GM18511 (cell line): Measurements from ENCODE around the gene OS9.
"Not testable (repeated sequence)": the region's sequence is repeated elsewhere in the genome, so short reads cannot be mapped to it uniquely, and the experiment has no call there.

Experiments
- ATAC-seq: cut with Tn5 transposase; IDR thresholded peaks from one replicate; pipeline ENCODE4 v1.9.1; 2021; ENCODE audit warnings: mild to moderate bottlenecking, moderate library complexity; ENCODE audit not compliant: unreplicated experiment

The OS9 gene

DNA sequence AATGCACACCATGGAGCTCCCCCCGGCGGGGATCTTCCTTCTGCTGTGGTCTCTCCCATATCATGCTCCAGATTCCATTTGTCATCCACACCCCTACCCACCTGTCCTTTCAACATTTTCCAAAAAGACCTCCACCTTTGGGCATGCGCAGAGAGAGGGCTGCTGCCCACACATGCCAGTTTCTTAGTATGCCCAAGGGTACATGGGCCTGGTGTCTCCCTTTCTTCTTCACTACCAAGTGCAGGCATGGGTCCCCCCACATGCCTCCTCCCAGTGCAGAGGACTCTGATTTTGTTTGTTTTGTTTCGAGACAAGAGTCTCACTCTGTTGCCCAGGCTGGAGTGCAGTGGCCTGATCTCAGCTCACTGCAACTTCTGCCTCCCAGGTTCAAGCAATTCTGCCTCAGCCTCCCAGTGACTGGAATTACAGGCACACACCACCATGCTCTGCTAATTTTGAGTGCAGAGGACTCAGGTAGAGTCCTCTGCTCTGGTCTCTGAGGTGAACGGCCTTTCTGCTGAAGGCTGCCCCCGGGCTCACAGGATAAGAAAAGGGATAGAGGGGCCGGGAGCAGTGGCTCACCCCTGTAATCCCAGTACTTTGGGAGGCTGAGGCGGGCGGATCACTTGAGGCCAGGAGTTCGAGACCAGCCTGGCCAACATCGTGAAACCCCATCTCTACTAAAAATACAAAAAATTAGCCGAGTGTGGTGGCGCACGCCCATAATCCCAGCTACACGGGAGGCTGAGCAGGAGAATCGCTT lies 28.1 kb downstream of the OS9 start:
- not testable (repeated sequence) for ATAC-seq

DNA sequence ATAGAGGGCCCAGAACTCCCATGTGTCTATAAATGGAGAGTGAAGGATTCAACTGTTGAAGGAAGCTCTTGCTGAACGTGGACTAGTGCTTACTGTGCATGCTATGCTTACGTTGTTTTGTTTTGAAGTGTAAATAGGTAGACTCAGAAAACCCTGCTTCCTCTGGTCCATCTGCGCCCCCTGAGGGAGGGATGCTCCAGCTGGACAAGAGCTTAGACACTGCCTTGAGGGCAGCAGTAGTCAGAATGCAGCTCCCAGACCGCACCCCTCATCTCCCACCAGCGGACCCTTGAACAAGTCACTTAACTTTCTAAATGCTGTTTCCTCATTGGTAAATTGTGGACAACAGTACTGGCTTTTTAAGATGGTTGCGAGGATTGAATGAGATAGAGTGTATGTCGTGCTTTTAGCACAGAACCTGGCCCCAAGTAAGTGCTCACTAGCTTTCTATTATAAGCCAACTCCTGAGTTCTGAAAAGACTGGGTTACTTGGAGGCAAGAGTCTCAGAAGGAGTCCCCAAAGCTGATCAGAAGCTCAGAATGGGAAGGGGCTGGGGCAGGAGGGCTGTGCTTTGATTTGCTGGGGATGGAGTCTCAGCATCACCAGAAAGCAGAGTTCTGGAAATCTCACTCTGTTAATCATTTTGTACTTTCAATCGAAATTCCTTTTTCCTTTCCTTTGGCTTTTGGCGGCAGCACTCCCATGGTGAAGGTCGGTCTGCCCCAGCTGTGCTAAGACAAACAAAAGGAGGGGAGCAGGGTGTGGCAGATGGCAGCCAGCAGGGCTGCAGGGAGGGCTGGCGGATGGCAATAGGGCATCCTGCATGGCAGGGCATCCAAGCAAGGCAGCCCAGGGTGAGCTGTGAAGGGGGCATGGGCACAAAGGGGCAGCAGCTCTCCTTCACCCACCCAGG lies 29.0 kb downstream of the OS9 start:
- ATAC-seq, result no peak

DNA sequence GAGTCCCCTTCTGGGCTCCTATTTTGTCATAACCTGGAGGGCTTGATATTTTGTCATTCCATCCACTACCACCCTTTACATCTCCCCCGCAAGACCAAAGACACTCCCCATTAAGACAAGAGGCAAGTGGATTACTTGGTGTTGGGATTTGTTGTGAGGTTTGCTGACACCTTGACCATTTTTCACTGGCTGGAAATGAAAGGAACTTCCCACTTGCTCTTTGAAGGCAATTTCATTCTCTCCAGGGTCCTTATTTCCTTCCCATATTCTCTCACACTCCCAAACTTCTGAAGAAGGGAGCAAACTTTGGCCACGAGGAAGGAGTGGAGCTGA lies 29.7 kb downstream of the OS9 start:
- no peak for ATAC-seq

DNA sequence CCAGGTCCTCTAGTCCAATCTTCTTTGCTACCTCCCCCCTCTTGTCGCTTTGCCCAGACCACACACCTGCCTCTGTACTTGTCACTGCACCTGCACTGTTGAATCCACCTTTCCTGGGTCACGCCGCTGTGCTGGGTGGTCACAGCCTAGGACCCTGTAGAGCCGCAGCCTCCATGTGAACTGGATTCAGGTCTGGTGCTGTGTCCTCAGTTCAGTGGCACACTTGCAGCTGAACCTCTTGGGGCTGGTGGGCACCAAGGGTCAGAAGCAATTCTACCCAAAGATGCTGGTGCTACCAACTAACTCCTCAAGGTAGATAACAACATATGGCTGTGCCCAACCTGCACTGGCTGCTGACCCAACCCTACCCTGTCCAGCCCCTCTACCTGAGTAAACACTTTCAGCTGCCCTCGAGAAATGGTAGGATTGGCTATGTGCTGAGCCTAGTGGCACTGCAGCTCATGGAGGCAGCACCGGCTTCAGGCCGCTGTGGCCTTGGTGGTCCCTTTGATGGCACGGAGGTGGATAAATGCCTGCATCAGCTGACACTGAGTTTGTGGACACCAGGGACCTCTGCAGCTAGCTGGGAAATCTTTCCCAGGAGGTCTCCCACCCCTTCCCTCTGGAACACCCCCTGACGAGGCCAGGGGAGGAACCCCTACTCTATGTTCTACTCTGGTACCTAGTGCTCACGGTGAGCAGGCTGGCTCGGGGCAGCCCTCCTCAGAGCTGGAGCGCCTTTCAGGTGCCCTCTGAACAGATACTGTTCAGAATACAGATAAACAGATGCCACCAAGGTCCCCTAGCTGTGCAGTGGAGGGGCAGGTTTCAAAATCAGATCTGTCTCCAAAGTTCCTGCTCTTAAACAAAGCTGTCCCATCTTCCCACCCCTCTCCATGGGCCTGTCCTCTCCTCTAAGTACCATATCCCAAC lies 30.3 kb downstream of the OS9 start:
- no peak for ATAC-seq

DNA sequence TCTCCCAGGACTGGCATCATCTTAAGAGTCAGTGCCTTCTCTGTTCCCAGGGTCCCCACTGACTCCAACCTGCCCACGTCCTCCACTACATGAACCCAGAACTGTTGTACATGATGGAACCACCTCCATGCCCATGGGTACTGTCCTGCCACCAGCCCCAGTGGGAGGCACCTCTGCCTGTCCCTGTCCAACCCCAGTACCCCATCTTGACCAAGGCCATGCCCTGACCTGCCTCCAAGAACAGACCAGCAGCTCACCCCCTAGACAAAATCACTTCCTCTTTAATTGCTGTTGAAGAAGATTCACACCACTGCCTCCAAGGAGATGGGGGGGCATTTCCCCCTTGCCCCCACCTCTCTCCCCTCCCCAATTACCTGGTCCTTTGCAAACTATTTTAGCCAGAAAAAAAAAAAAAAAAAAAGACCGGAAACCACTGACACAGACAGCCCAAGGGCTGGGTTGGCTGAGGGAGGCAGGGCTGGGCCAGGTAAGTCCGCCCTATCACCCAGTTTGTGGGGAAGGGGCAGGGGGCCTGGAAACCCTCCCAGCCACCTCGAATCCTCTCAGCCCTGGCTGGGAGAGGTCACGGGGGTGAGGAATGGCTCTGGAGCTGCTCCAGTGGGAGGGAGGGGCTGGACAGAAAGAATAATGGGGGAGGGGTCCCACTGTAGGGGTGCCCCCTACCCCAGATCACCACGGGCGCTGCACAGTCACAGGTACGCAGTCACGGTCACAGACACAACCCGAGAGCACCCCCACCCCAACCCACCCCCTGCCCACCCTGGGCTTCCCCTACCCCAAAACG lies 31.2 kb downstream of the OS9 start:
- ATAC-seq, result no peak

DNA sequence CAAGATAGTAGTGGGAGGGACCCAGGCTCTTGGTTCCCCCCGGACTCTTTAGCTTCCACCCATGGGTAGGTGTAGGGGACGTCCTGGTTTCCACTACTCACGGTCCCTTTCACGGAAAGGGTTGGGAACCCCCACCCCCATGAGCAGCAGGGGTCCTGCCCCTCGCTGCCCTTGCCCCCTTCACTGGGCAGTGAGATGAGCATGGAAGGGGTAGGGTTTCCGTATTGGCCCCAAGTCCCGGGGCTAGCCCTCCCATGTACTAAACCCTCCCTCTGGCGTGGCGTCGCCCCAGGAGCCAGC lies 31.9 kb downstream of the OS9 start:
- no peak for ATAC-seq

DNA sequence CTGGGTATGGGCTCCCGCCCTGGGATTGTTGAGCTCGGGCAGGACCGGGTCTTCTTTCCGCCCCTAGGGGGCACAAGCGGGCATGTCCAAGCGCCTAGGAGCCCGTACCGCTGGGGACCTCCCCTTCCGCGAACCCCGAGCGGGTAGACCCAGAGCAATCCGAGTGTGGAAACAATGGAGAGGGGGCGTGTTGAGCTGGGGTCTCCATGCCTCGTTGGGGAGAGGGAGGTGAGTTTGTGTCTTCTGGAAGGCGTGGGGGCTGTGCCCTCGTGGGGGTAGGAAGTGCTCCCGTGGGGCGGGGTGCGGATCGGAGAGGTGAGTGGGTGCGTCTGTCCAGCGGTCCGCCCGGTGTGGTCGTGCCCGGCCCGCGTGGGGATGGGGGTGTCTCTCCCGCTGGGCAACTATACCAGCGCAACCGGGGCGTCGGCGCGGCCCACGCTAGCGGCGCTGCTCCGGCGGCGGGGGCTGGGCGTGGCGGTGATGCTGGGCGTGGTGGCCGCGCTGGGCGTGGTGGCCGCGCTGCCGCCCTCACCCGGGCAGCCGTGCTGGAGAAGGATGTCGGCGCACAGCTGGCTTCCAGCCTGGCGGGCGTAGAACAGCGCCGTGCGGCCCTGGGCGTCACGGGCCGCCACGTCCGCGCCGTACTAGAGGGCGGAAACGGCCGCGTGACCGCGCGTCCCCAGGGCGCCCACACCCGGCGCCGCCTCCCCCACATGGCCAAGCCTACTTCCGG lies 32.4 kb downstream of the OS9 start:
- ATAC-seq, result no peak

DNA sequence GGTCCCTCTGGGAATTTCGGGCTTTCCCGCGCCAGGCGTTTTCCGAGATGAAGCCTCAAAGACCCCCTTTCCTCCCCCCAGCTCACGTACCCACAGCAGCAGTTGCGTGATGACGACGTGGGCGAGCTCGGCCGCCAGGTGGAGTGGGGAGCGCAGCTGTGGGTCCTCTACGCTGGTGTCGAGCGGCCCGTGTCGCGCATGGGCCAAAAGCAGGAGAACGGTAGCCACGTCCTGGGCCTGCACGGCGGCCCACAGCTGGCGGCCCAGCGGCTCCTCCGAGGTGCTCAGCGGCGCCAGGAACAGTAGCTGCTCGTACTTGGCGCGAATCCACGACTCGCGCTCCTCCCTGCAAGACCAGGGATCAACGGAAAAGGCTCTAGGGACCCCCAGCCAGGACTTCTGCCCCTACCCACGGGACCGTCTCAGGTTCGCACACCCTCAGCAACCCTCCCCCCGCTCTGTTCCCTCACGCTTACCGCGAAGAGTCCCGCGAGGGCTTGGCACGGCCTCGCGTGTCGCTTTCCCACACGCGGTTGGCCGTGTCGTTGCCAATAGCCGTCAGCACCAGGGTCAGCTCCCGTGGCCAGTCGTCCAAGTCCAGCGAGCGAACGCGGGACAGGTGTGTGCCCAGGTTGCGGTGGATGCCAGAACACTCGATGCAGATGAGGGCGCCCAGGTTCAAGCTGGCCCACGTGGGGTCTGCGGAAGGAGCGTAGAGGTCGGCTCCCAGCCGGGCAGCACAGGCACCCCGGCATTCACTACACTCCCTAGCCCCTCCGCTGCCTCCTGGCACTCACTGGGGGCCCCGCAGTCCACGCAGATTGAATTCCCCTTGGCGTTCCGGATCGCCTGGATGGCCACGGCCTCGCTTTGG lies 33.2 kb downstream of the OS9 start:
- ATAC-seq, result no peak

DNA sequence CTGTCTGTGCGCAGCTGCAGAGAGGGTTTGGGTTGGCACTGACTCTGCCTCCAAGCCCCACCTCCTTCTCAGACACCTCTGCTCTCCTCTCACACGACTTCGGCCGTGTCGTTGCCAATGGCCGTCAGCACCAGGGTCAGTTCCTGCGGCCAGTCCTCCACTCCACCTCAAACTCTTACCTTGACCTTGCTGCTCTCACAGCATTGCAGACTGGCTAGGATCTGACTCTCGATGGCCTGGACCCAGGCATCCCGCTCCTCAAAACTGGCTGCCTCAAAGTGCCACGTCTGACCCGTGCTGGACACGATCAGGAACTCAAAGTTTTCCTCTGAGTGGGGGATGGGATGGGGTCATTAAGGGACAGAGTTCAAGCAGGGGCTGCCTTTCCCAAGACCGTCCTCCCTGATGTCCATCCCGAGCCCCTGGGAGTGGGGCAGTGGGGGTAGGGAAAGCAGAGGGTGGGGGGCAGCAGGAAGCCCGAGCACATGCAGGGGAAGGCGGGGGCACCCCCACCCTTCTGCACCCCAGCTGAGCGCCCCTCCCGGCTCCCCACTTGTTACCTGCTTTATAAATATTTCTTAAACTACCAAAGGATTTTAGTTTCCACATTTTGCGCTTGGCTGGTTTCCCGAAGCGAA lies 33.9 kb downstream of the OS9 start:
- ATAC-seq, result no peak

DNA sequence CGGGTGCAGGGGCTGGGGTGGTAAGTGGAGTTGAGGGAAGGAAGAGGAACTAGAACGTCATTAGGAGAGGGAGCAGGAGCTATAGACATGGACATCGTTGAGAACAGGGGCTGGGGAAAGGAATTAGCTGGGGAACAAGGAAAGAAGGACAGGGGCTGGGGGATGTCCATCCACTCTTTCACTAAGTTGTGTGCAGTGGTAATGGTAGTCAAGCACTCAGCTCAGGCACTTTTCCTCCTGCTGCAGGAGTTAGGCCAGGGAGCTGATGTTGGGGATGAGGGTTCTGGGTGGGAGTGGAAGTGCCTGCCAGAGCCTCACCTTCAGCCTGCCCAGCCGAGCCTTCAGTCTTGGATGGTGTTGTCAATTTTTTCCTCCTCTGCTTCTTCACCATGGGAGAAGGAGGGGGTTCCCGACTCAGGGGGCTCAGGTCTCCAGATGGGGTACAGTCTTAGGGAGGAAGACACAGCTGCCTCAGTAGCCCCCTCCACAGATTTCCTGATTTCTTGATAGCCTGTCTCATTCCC lies 35.5 kb downstream of the OS9 start:
- no peak for ATAC-seq

DNA sequence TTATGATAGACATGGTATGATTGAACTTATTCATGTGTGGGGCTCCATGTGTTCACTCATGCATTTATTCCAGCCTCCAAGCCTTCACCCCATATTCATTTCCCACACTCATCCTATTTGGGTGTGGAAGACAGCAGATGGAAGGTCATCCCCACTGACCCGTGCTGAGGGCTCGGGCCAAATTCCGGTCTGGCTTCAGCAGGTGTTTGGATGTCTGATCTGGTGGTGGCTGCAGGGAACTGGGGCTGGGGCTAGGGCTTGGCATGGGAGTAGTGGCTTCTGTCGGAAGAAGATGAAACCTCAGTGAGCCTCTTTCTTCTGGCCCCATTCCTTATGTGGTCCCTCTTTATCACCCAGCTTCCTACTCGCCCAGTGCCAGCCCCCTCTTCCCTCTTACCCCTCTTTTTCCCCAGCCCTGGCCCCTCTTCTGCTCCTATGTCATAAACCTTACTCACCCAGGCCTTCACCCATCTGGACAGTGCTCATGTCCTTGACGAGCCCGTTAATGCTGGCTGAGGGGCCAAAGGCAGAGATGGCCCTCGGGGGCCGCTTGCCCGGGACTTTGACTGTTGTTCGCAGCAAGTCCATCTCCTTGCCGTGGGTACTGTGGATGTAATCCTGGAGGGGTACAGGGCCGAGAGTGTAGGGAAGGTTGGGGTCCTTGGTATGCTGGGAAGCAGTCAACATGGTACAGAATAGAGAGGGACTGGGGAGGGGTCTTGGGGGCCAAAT lies 36.6 kb downstream of the OS9 start:
- no peak for ATAC-seq

DNA sequence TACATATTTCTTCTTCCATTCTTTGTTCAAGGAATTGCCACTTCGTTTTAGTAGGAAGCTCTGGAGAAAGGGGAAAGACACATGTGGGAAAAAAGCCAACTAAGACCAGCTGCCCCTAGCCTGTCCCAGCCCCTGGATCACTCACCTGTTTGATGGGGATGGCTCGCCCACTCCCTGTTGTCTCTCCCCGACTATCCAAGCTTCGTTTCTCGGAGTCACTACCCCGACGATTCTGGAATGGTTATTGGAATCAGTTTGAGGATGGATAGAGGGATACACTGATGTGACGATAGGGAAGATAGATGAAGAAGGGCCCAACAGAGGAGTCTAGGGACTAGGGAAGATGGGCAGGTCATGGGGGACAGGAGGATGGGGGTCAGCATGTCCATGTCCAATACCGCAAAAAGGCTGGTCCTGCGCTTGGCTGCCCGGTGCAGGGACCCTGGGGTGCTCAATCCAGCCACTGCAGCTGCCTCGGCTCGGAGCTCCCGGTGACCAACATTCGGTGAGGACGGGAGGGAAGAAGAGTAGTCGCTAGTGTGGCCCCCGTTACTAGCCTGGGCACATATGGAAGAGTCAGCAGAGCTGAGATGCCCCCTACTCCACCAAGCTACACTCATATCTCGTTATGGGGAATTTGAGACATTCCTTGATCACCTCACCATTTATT lies 37.6 kb downstream of the OS9 start:
- ATAC-seq, result no peak

DNA sequence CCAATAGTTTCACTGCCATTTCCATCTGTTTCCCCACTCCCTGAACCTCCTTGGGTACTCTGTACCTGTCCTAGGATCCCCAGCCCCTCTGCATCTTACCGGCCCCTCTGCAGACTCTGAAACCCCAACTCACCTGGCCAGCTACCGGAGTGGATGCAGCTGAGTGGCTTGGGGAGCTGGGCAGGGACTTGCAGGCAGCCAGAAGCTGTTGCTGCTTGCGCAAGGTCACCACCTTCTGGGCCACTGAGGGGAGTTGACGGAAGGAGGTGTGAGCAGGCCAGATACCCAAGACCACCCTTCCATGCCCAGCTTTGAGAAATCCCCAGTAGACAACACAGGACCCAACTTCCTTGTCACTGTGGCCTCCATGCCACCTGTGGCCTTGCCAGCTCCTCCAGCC lies 38.3 kb downstream of the OS9 start:
- no peak for ATAC-seq

DNA sequence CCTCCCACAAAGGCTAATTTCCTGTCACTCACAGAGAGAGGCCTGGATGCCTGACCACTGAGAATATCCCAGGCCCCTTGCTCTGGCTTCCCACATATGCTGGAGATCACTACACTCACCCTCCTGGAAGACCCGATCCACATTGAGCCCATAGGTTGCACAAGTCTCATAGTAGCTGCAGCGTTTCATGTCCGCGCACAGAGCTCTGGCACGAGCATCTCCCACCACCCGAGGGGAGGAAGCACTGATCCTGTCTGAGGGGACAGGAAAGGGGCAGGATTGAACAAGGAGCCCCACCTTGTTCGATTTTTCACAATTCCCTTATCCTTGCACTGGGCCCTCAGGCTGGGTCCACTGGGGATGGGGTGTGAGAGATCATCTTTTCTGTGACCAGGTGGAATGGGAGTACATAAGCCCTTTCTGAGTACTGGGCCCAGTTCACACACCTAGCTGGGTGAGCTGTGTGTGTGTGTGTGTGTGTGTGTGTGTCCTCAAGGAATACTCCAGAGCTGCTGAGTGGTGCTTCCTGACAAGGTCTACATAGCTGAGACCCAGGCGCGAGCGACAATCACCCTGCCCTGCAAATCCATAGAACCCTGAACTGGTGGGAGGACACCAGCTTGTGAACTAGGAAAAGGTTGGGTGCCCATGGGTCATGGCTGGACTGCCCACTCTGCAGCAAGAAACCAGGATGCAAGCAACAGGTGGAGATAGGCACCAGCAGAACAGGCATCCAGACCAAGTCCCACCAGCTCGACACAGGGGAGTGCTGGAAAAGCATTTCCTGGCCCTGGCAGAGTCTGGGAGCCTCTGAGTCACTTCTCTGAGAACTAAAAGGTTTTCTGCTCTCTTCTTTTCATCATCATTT lies 39.0 kb downstream of the OS9 start:
- no peak for ATAC-seq

DNA sequence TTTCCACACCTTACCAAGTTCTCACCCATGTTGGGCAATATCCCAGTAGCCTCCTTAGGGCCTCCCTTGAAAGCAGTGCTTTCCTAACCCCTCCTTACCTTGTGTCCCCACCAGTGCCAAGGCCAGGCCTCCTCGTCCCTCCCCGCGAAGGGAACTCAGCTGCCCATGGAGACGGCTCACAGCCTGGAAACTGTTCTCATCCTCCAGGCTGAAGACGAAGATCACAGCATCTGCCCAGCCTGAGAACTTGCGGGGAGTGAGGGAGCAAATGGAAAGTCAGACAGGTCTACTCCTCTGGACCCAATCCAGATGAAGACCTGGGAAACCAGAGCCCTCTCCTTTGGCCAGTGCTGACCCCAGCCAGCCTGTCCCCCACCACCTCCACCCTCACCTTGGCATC lies 40.0 kb downstream of the OS9 start:
- no peak for ATAC-seq

DNA sequence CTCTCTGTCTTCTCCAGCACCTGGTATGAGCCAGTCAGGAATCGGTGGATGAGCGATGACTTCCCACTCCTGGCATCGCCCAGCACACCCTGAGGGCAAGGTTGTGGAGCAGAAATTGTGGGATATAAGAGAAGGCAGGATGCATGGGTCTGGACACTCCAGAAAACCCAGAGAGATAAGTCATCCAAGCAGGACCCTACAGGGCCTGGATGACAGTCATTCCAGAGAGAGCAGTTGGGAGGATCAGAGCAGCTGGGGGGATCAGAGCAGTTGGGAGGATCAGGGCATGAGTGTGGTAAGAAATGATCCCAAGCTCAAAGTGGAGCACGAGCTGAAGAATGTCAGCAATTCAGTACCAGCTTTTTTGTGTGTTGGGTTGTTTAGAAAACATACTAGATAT lies 40.7 kb downstream of the OS9 start:
- no peak for ATAC-seq
